Measurements from ENCODE around the gene GPR152.

The GPR152 gene, protein sequence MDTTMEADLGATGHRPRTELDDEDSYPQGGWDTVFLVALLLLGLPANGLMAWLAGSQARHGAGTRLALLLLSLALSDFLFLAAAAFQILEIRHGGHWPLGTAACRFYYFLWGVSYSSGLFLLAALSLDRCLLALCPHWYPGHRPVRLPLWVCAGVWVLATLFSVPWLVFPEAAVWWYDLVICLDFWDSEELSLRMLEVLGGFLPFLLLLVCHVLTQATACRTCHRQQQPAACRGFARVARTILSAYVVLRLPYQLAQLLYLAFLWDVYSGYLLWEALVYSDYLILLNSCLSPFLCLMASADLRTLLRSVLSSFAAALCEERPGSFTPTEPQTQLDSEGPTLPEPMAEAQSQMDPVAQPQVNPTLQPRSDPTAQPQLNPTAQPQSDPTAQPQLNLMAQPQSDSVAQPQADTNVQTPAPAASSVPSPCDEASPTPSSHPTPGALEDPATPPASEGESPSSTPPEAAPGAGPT

GRCh38 chr11:67452141-67452952 is at the start of gene GPR152:
GPR152 (minus strand) TSS chr11:67452729; CDS start chr11:67452724, 5 bp downstream.
- Histone ChIP-seq H3K4me1 (ENCODE audit: control insufficient read depth, insufficient read depth, low read length) (no peaks in the 10 kb centered on the region), H3K27me3 (ENCODE audit: control insufficient read depth in 1 of 2, insufficient read depth in 2 of 2, low read length in 2 of 2) (no peaks in the 10 kb centered on the region), H3K36me3 (ENCODE audit: control insufficient read depth in 2 of 2, insufficient read depth in 2 of 2, low read length in 2 of 2) (no peaks in the 10 kb centered on the region), H3K27ac (ENCODE audit: low read length) (no peak within 1 kb of the TSS), H3K9me3 (ENCODE audit: control insufficient read depth in 2 of 2, low read length in 2 of 2) (no peaks in the 10 kb centered on the region), H3K9ac (ENCODE audit: low read length in 2 of 2) (no peak within 1 kb of the TSS), H3K4me3 (ENCODE audit: low read length in 2 of 2) (no peak within 1 kb of the TSS)

- Histone ChIP-seq H3K4me1 (ENCODE audit: control insufficient read depth, insufficient read depth, low read length) (peaks cover 28% of the 10 kb centered on the region), H3K9me3 (ENCODE audit: control insufficient read depth in 2 of 2, low read length in 2 of 2) (no peaks in the 10 kb centered on the region), H3K27ac (ENCODE audit: low read length) (no peak overlapping the region), H3K36me3 (ENCODE audit: control insufficient read depth in 2 of 2, insufficient read depth in 2 of 2, low read length in 2 of 2) (peaks cover 0 to 2% of the 10 kb centered on the region in 2 donors), H3K9ac (ENCODE audit: low read length in 2 of 2) (no peak overlapping the region), H3K27me3 (ENCODE audit: control insufficient read depth in 1 of 2, insufficient read depth in 2 of 2, low read length in 2 of 2) (peaks cover 7 to 29% of the 10 kb centered on the region in 2 donors), H3K4me3 (ENCODE audit: low read length in 2 of 2) (no peak overlapping the region)
These were observed 49.3 kb upstream of the GPR152 start for GRCh38 chr11:67501854-67502253.

DNA sequence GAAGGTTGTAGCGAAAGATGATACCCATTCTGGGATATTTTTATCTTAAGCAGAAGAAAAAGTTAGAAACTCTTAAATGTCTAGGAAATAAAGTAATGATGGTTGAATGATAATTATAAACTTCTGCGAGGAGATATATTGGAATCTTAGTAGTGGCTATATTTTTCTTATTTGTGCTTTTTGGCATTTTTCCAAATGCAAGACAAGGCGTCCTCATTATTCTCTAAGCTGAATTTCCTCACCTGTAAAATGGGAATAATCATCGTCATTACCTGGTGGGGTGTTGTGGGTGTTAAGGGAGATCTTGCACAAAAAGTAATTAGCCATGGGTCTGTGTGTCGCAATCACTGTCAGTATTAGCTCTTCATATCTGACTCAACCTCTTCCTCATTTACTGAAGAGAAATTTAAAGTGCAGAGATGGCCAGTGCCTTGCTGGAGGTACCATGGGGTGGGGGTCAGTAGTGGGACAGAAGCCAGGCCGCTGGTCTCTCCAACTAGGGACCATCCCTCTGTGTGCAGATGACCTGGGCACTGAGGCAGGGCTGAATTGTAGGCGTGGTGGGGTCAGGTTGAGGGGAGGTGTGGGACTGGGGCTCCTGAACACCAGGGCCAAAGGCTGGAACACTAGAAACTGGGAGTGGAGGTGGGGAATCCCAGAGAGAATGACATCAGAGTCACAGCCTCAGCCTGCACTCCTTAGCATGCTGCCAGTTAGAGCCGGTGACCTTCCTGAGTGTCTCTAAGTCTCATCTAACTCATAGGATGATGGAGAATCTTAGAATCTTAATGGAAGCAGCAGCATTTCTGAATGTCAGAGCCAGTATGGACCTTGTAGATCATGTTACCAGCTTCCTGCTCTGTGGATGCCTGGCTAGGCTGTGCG is 48.5 kb upstream of the GPR152 start:
- peaks cover 21% of the 10 kb centered on the region for H3K4me1 ChIP-seq (ENCODE audit: control insufficient read depth, insufficient read depth, low read length)
- no peaks in the 10 kb centered on the region for H3K9me3 ChIP-seq (ENCODE audit: control insufficient read depth in 2 of 2, low read length in 2 of 2)
- no peak overlapping the region for H3K4me3 ChIP-seq (ENCODE audit: low read length in 2 of 2)
- H3K36me3 ChIP-seq (ENCODE audit: control insufficient read depth in 2 of 2, insufficient read depth in 2 of 2, low read length in 2 of 2), result peaks cover 0 to 2% of the 10 kb centered on the region in 2 donors
- peaks cover 7 to 29% of the 10 kb centered on the region in 2 donors for H3K27me3 ChIP-seq (ENCODE audit: control insufficient read depth in 1 of 2, insufficient read depth in 2 of 2, low read length in 2 of 2)
- H3K9ac ChIP-seq (ENCODE audit: low read length in 2 of 2), result no peak overlapping the region
- H3K27ac ChIP-seq (ENCODE audit: low read length), result no peak overlapping the region

- H3K36me3 ChIP-seq (ENCODE audit: control insufficient read depth in 2 of 2, insufficient read depth in 2 of 2, low read length in 2 of 2), result peaks cover 0 to 2% of the 10 kb centered on the region in 2 donors
- no peak overlapping the region for H3K9ac ChIP-seq (ENCODE audit: low read length in 2 of 2)
- no peaks in the 10 kb centered on the region for H3K9me3 ChIP-seq (ENCODE audit: control insufficient read depth in 2 of 2, low read length in 2 of 2)
- peaks cover 14% of the 10 kb centered on the region for H3K4me1 ChIP-seq (ENCODE audit: control insufficient read depth, insufficient read depth, low read length)
- H3K27me3 ChIP-seq (ENCODE audit: control insufficient read depth in 1 of 2, insufficient read depth in 2 of 2, low read length in 2 of 2), result peaks cover 7 to 29% of the 10 kb centered on the region in 2 donors
- H3K4me3 ChIP-seq (ENCODE audit: low read length in 2 of 2), result no peak overlapping the region
- H3K27ac ChIP-seq (ENCODE audit: low read length), result no peak overlapping the region
These were observed 47.9 kb upstream of the GPR152 start for GRCh38 chr11:67500484-67500821.

DNA sequence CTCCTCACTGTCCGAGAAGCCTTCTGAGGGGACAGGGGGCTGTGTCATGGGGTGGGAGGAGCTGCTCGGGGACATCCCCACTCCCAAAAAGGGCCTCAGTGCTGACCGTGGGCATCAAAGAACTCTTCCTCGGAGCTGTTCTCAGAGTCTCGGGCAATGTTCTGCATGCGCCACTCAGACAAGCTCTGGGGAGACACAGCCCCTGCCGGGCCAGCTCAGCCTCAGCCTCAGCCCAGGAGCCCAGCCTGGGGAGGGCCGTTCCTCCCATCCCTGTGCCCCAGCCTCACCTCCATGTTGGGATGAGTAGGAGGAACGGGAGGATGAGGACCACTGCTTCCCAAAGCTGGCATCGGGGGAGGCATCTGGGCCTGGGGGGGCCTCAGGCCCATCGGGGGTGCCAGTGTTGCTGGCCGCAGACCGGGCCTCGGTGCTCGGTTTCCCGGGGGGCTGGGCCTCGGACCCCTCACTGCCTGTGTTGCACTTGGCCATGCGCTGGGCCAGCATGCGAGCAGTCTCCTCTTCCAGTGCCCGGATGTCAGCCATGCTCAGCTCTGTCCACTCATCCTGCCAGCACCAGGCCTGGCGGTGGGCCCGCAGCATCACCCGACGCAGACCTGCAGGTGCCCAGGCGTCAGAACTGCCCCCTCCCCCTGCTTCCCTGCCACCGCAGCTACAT is 47.4 kb upstream of the GPR152 start:
- no peak overlapping the region for H3K4me3 ChIP-seq (ENCODE audit: low read length in 2 of 2)
- no peaks in the 10 kb centered on the region for H3K9me3 ChIP-seq (ENCODE audit: control insufficient read depth in 2 of 2, low read length in 2 of 2)
- H3K9ac ChIP-seq (ENCODE audit: low read length in 2 of 2), result no peak overlapping the region
- H3K27ac ChIP-seq (ENCODE audit: low read length), result no peak overlapping the region
- H3K36me3 ChIP-seq (ENCODE audit: control insufficient read depth in 2 of 2, insufficient read depth in 2 of 2, low read length in 2 of 2), result peaks cover 0 to 2% of the 10 kb centered on the region in 2 donors
- H3K4me1 ChIP-seq (ENCODE audit: control insufficient read depth, insufficient read depth, low read length), result peaks cover 12% of the 10 kb centered on the region
- peaks cover 7 to 28% of the 10 kb centered on the region in 2 donors for H3K27me3 ChIP-seq (ENCODE audit: control insufficient read depth in 1 of 2, insufficient read depth in 2 of 2, low read length in 2 of 2)

DNA sequence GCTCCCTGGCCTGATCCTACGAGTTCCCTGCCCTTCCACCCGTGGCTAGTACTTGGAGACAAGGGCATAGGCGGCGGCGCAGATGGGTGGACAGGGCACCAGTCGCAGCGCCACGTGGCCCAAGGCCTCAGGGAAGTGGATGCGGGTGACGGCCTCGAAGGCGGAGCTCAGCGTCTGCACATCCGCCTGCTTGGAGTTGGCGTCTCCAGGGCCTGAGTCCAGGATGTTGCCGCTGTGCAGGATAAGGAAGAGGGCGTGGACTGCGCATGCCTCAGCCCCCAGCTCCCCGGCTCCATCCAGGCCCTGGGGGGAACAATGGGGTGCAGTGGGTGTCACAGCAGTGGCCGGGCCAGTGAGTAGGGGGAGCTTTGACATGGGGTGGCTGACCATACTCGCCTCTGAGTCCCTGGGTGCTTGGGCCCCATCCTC is 46.0 kb upstream of the GPR152 start:
- Histone ChIP-seq H3K4me3 (ENCODE audit: low read length in 2 of 2) (no peak overlapping the region), H3K9ac (ENCODE audit: low read length in 2 of 2) (no peak overlapping the region), H3K27ac (ENCODE audit: low read length) (no peak overlapping the region), H3K27me3 (ENCODE audit: control insufficient read depth in 1 of 2, insufficient read depth in 2 of 2, low read length in 2 of 2) (peaks cover 7 to 17% of the 10 kb centered on the region in 2 donors), H3K36me3 (ENCODE audit: control insufficient read depth in 2 of 2, insufficient read depth in 2 of 2, low read length in 2 of 2) (peaks cover 0 to 2% of the 10 kb centered on the region in 2 donors), H3K4me1 (ENCODE audit: control insufficient read depth, insufficient read depth, low read length) (peaks cover under 1% of the 10 kb centered on the region), H3K9me3 (ENCODE audit: control insufficient read depth in 2 of 2, low read length in 2 of 2) (no peaks in the 10 kb centered on the region)

DNA sequence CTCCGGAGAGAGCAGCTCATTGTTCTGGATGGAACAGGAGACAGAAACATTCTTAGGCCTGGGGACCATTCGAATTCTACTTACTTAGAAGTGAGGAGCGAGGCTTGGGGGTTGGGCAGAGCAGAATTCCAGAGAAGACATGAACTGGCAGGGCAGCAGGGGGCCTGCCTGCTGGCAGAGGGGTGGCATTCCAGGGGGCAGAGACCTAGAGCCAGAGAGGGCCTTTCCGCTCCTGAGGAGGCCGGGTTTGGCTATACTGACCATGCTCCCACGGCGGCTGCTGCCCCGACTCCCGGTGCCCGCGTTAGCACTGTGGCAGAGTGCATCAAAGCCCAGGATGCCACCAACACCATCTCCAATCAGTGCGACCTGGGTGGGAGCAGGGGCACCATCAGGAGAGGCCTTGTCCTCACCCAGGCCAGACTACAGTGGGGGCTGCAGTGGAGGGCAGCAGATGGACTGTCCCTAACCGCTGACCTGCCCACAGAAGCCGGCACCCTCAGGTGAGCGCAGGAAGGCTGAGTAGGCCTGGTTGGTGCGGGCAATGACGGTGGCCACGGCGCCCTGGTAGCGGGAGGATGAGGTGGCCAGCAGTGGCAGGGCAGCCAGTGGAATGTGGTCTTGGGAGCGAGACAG is 45.2 kb upstream of the GPR152 start:
- Histone ChIP-seq H3K9ac (ENCODE audit: low read length in 2 of 2) (no peak overlapping the region), H3K4me1 (ENCODE audit: control insufficient read depth, insufficient read depth, low read length) (no peaks in the 10 kb centered on the region), H3K36me3 (ENCODE audit: control insufficient read depth in 2 of 2, insufficient read depth in 2 of 2, low read length in 2 of 2) (peaks cover 0 to 2% of the 10 kb centered on the region in 2 donors), H3K27me3 (ENCODE audit: control insufficient read depth in 1 of 2, insufficient read depth in 2 of 2, low read length in 2 of 2) (peaks cover 5 to 9% of the 10 kb centered on the region in 2 donors), H3K4me3 (ENCODE audit: low read length in 2 of 2) (no peak overlapping the region), H3K9me3 (ENCODE audit: control insufficient read depth in 2 of 2, low read length in 2 of 2) (no peaks in the 10 kb centered on the region), H3K27ac (ENCODE audit: low read length) (no peak overlapping the region)

DNA sequence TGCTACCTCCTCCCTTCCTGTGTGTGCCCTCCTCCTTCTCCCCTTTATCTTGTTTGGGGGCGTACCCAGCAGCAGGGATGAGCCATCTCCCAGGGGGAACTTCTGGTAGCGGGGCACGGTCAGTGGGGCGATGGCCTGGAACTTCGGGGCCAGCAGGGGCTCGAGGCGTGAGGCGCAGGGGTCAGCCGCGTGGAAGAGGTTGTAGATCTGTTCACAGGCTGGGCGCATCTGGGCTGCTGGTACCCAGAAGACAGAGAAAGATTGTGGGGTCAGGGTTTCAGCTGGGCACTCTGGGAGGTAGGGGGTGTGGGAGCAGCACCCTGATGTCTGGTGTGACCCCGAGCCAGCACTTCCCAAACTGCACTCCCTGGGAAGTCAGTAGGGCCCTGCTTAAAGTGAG is 43.6 kb upstream of the GPR152 start:
- H3K9ac ChIP-seq (ENCODE audit: low read length in 2 of 2), result no peak overlapping the region
- no peaks in the 10 kb centered on the region for H3K27me3 ChIP-seq (ENCODE audit: control insufficient read depth in 1 of 2, insufficient read depth in 2 of 2, low read length in 2 of 2)
- H3K4me3 ChIP-seq (ENCODE audit: low read length in 2 of 2), result no peak overlapping the region
- peaks cover 6% of the 10 kb centered on the region for H3K4me1 ChIP-seq (ENCODE audit: control insufficient read depth, insufficient read depth, low read length)
- no peaks in the 10 kb centered on the region for H3K9me3 ChIP-seq (ENCODE audit: control insufficient read depth in 2 of 2, low read length in 2 of 2)
- H3K36me3 ChIP-seq (ENCODE audit: control insufficient read depth in 2 of 2, insufficient read depth in 2 of 2, low read length in 2 of 2), result peaks cover 0 to 5% of the 10 kb centered on the region in 2 donors
- H3K27ac ChIP-seq (ENCODE audit: low read length), result no peak overlapping the region

DNA sequence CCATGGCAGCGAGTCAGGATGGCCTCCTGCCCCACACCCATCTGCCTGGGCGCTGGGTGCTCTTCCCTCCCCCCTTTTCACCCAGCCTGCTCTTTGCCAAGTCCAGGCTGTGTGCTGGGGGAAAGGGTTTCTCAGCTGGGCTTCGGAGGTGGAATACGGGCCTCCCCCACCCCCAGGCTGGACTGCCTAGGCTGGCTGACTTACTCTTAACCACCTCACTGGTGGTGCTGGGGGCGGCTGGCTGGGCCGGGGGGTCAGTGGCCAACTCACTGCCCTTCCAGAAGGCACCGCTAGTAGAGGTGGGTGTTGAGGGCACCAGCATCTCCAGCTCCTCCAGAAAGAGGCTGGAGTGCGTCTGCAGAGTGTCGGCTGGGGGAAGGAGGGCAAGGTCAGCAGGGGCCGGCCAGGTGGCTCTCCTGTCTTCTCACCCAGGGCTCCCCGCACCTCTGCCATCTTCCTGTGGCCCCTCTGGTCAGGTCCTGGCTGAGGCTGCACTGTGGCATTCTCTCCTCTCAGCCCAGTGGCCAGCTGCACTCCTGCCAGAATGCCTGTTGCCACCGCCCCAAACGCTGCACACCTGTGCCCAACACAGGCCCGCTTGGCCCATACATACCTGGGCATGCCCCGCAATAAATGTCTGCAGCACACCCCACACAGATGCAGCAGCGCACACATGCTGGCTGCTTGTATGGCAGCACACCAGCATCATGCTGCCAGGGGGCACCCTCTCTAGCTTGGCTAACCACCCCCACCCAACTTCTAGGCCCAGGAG is 42.9 kb upstream of the GPR152 start:
- H3K36me3 ChIP-seq (ENCODE audit: control insufficient read depth in 2 of 2, insufficient read depth in 2 of 2, low read length in 2 of 2), result peaks cover 0 to 8% of the 10 kb centered on the region in 2 donors
- no peak overlapping the region for H3K9ac ChIP-seq (ENCODE audit: low read length in 2 of 2)
- no peaks in the 10 kb centered on the region for H3K27me3 ChIP-seq (ENCODE audit: control insufficient read depth in 1 of 2, insufficient read depth in 2 of 2, low read length in 2 of 2)
- no peak overlapping the region for H3K4me3 ChIP-seq (ENCODE audit: low read length in 2 of 2)
- H3K9me3 ChIP-seq (ENCODE audit: control insufficient read depth in 2 of 2, low read length in 2 of 2), result no peaks in the 10 kb centered on the region
- H3K27ac ChIP-seq (ENCODE audit: low read length), result no peak overlapping the region
- H3K4me1 ChIP-seq (ENCODE audit: control insufficient read depth, insufficient read depth, low read length), result peaks cover 6% of the 10 kb centered on the region

Measured in stomach smooth muscle (tissue), 2 donors.